Spleen (tissue), 11 donors: Measurements from ENCODE around the gene SLC39A11. TPM values are rescaled to one million over a fixed set of nuclear protein-coding genes. Genes with fewer than 3 reads are reported as not detected.
"Not testable (repeated sequence)": the region's sequence is repeated elsewhere in the genome, so short reads cannot be mapped to it uniquely, and the experiment has no call there.

Source experiments
- DNase-seq: peaks from one replicate; pipeline ENCODE4 v3.0.0-alpha.2; 2020
- H3K27ac ChIP-seq, 8 donors: fragments of 200-600 bp; sonication (generic) in 7 of 8; 1 replicate in 4 of 8; 2 replicates in 4 of 8; pipeline versions ENCODE4 v1.5.0 to v1.8.0; 2016 to 2021; ENCODE audit warnings: inconsistent platforms in 4 of 8, mild to moderate bottlenecking in 4 of 8, moderate library complexity in 1 of 8
- H3K27me3 ChIP-seq, 7 donors: fragments of 200-600 bp; sonication (generic) in 6 of 7; replicated peaks in 1 of 7; 1 replicate in 4 of 7; 2 replicates in 3 of 7; pipeline versions ENCODE4 v1.5.0 to v1.8.0; 2016 to 2021; ENCODE audit warnings: inconsistent platforms in 3 of 7, mild to moderate bottlenecking in 1 of 7
- H3K36me3 ChIP-seq, 6 donors: fragments of 200-600 bp; sonication (generic) in 5 of 6; 1 replicate in 4 of 6; 2 replicates in 2 of 6; pipeline versions ENCODE4 v1.5.0 to v1.8.0; 2016 to 2021; ENCODE audit warnings: inconsistent platforms in 2 of 6
- H3K4me1 ChIP-seq, 6 donors: fragments of 200-600 bp; sonication (generic) in 5 of 6; 1 replicate in 3 of 6; 2 replicates in 3 of 6; pipeline versions ENCODE4 v1.5.0 to v1.8.0; 2016 to 2021; ENCODE audit warnings: inconsistent platforms in 3 of 6
- H3K4me3 ChIP-seq, 8 donors: fragments of 200-600 bp; sonication (generic) in 7 of 8; 1 replicate in 4 of 8; 2 replicates in 4 of 8; pipeline versions ENCODE4 v1.5.0 to v1.8.0; 2016 to 2021; ENCODE audit warnings: inconsistent platforms in 4 of 8, mild to moderate bottlenecking in 4 of 8, moderate library complexity in 2 of 8
- H3K9me3 ChIP-seq, 8 donors: fragments of 200-600 bp; sonication (generic) in 7 of 8; 1 replicate in 4 of 8; 2 replicates in 4 of 8; pipeline versions ENCODE4 v1.5.0 to v1.8.0; 2016 to 2021; ENCODE audit warnings: inconsistent platforms in 4 of 8
- CTCF ChIP-seq, 11 experiments: fragments of 200-600 bp in 7 of 11; fragments of 450-650 bp in 4 of 11; sonication (generic) in 4 of 11; IDR thresholded peaks in 8 of 11; conservative IDR thresholded peaks in 3 of 11; 1 replicate in 7 of 11; 2 replicates in 4 of 11; pipeline versions ENCODE4 v1.4.0 to v1.8.0; 2016 to 2021; ENCODE audit warnings: antibody characterized with exemption in 11 of 11, inconsistent platforms in 4 of 11, mild to moderate bottlenecking in 1 of 11
- POLR2A ChIP-seq, 3 donors: fragments of 450-650 bp; IDR thresholded peaks; one replicate each; pipeline ENCODE4 v1.5.1; 2017; ENCODE audit warnings: antibody characterized with exemption in 3 of 3, mild to moderate bottlenecking in 1 of 3
- POLR2AphosphoS5 ChIP-seq, 3 donors: sonication (generic); formaldehyde crosslinking; IDR thresholded peaks; one replicate each; pipeline ENCODE4 v1.5.1; 2017; ENCODE audit warnings: antibody characterized with exemption in 3 of 3
- WGBS, 5 donors: extraction: QIAGEN DNeasy Blood & Tissue Kit in 3 of 5; methylation state at CpG; one replicate each; pipeline versions ENCODE4 v1.1.5 to v1.1.7; 2013 to 2018; 5-methylcytosine and 5-hydroxymethylcytosine counted together
- intact Hi-C: fragments of 100-400 bp; cut with DNase I; formaldehyde crosslinking; loops from one replicate; pipeline ENCODE4 v1.15.0; 2023; ENCODE audit warnings: low total_unique reads
- polyA plus RNA-seq, 3 donors: library from polyadenylated mRNA; stranded (reverse); fragments of 200-250 nt; gene quantifications; one replicate each; pipeline ENCODE4 v1.2.1, GENCODE V29; 2013
- total RNA-seq, 7 donors: library from RNA; depleted of rRNA in 3 of 7; stranded (reverse); fragments of >200 nt in 3 of 7; fragmentation: NEBNext Ultra II Directional in 4 of 7; extraction: Animal tissue kit (Norgen Biotek cat#: 25700) in 4 of 7; gene quantifications; one replicate each; pipeline versions ENCODE4 v1.1.0 to v1.2.1, GENCODE V29; 2016 to 2021
- donor health status: healthy with polysubstance abuse.
- donor health status: DM: no; HTN: no; CAD: no; lungs with moderate emphysema.
- donor health status: DM: no; HTN: no; CAD: no.
- donor health status: Bipolar disorder and iron deficiency.
- donor health status: healthy.
- donor health status: DM: no; HTN: no; CAD: no.
- donor health status: DM: yes; HTN: yes; CAD: no.

SLC39A11 gene
- total and polyA plus RNA-seq, 10 donors: 4.1 to 45.2 (median 27.8) TPM

GRCh38 chr17:73007407-73007806 is 85.1 kb downstream of the SLC39A11 start:
- Histone ChIP-seq H3K27ac (no peak overlapping the region), H3K9me3 (no peaks in the 10 kb centered on the region), H3K4me1 (peaks cover 0 to 19% (median 8%) of the 10 kb centered on the region in 6 donors), H3K36me3 (no peaks in the 10 kb centered on the region), H3K4me3 (no peak overlapping the region), H3K27me3 (no peaks in the 10 kb centered on the region)
- intact Hi-C loops: no loop called here
- 59 to 74% (median 69%) methylated on average over 7 of the region's 7 CpGs for WGBS, 5 donors
- no peak for DNase-seq
- TF ChIP-seq CTCF (IDR thresholded peaks at IDR 0.05 in 8 of 11, conservative IDR thresholded peaks at IDR 0.05 in 3 of 11) (no peak), POLR2A (IDR thresholded peaks at IDR 0.05) (no peak), POLR2AphosphoS5 (IDR thresholded peaks at IDR 0.05) (no peak)

- WGBS, 5 donors: 82 to 91% (median 83%) methylated on average over 8 of the region's 8 CpGs
- intact Hi-C loops: no loop called here
- Histone ChIP-seq H3K36me3 (no peaks in the 10 kb centered on the region), H3K9me3 (no peaks in the 10 kb centered on the region), H3K4me1 (peaks cover 0 to 7% (median 2%) of the 10 kb centered on the region in 6 donors), H3K27me3 (no peaks in the 10 kb centered on the region), H3K4me3 (no peak overlapping the region), H3K27ac (no peak overlapping the region)
- no peak for TF ChIP-seq POLR2A (IDR thresholded peaks at IDR 0.05)
- TF ChIP-seq CTCF (IDR thresholded peaks at IDR 0.05 in 8 of 11, conservative IDR thresholded peaks at IDR 0.05 in 3 of 11): no peak
- TF ChIP-seq POLR2AphosphoS5 (IDR thresholded peaks at IDR 0.05): no peak
- no peak for DNase-seq
Measured at GRCh38 chr17:73005360-73005759, 87.1 kb downstream of the SLC39A11 start.

- TF ChIP-seq CTCF (IDR thresholded peaks at IDR 0.05 in 8 of 11, conservative IDR thresholded peaks at IDR 0.05 in 3 of 11) (no peak), POLR2AphosphoS5 (IDR thresholded peaks at IDR 0.05) (no peak), POLR2A (IDR thresholded peaks at IDR 0.05) (no peak)
- H3K36me3 ChIP-seq: no peaks in the 10 kb centered on the region
- peaks cover 0 to 6% (median 0%) of the 10 kb centered on the region in 6 donors for H3K4me1 ChIP-seq
- DNase-seq: no peak
- H3K27ac ChIP-seq: no peak overlapping the region
- WGBS, 5 donors: 84 to 97% (median 92%) methylated on average over 6 of the region's 6 CpGs
- H3K9me3 ChIP-seq: no peaks in the 10 kb centered on the region
- no peaks in the 10 kb centered on the region for H3K27me3 ChIP-seq
- H3K4me3 ChIP-seq: no peak overlapping the region
- intact Hi-C loops: no loop called here
Measured at GRCh38 chr17:73003487-73003886, 89.0 kb downstream of the SLC39A11 start.

- H3K27ac ChIP-seq: no peak overlapping the region
- H3K4me1 ChIP-seq: no peaks in the 10 kb centered on the region
- H3K36me3 ChIP-seq: no peaks in the 10 kb centered on the region
- 84 to 95% (median 94%) methylated on average over 3 of the region's 3 CpGs for WGBS, 5 donors
- TF ChIP-seq POLR2AphosphoS5 (IDR thresholded peaks at IDR 0.05) (no peak), POLR2A (IDR thresholded peaks at IDR 0.05) (no peak), CTCF (IDR thresholded peaks at IDR 0.05 in 8 of 11, conservative IDR thresholded peaks at IDR 0.05 in 3 of 11) (no peak)
- intact Hi-C loops: no loop called here
- no peaks in the 10 kb centered on the region for H3K9me3 ChIP-seq
- no peaks in the 10 kb centered on the region for H3K27me3 ChIP-seq
- H3K4me3 ChIP-seq: no peak overlapping the region
- no peak for DNase-seq
Measured at GRCh38 chr17:73000832-73001231, 91.7 kb downstream of the SLC39A11 start.

GRCh38 chr17:72999474-72999873 is 93.0 kb downstream of the SLC39A11 start:
- intact Hi-C loops, H3K9me3 ChIP-seq, DNase-seq, H3K4me3 ChIP-seq, H3K27ac ChIP-seq, H3K4me1 ChIP-seq, H3K27me3 ChIP-seq, H3K36me3 ChIP-seq: not testable (repeated sequence)
- WGBS, 5 donors: 79 to 85% (median 83%) methylated on average over 5 of the region's 5 CpGs
